Measurements from ENCODE around the gene OPRL1.

The OPRL1 gene

DNA sequence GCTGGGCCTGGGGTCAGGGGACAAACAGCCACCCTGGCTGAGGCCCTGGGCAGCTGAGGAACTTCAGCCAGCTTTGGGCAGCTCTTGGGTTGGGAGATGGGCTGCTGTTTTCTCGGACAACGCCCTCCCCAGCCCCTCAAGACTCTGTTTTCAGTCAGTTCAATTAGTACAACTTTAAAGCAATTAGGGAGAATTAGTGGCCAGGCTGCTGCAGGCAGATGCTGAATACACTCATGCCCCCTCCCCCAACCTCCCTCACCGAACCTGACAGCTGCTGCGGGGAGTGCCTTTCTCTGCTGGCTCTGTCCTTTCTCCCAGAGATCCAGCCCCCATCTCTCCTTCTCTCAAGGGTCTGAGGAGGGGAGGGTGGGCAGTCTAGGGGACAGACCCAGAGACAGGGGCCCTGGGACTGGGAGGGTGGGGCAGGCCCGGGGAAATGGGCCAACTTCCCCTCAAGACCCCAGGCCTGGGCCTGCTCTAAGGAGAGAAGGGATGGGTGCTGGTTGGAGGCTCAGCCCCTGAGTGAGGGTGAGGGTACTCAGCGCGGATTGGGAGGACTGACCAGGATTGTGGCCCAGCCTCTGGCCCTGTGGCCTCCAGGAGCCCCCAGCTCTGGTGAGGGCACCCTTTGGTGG lies 66.5 kb downstream of the OPRL1 start:
- DNase-seq: no peak

DNA sequence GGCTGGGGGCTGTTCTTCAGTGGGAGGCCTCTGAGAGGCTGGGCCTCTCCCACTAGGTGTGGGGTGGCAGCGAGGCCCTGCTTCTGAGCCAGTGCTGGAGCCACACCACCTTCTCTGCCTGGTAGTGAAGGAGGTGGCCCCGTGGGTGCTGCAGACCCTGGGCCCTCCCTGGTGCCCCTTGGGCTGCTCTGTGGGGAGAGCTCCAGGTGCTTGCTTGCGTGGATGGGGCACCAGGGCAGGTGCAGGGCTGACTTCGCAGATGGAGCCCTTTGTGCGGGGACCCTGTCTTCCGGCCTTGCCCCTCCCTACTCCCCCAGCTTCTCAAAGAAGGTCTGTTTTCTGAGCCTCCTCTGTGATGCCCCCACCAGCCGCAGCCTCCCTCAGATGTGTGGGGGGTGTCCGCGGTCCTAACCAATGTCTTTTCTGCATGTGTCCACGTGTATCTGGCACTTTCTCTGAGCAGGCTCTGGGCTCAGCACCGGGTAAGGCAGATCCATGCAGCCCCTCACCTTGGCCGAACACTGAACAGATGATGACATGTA lies 67.1 kb downstream of the OPRL1 start:
- DNase-seq: no peak

DNA sequence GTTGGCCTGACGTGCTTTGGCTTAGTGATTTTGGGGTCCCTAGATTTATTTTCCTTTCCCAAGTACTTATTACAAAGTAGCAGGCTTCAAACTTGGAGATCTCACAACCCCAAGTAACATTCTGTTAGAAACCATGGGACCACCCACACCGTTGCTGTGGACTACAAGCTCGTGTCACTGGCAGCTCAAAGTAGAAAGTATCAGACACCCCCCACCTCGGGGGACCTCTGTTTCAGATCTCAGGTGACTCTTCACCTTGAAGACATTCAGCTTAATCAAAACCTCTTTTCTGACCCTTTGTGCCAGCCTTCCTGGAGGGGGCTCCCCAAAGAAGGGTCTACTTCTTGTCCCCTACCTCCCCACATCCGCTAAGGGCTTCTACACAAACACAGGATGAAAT lies 68.7 kb downstream of the OPRL1 start:
- DNase-seq: no peak

DNA sequence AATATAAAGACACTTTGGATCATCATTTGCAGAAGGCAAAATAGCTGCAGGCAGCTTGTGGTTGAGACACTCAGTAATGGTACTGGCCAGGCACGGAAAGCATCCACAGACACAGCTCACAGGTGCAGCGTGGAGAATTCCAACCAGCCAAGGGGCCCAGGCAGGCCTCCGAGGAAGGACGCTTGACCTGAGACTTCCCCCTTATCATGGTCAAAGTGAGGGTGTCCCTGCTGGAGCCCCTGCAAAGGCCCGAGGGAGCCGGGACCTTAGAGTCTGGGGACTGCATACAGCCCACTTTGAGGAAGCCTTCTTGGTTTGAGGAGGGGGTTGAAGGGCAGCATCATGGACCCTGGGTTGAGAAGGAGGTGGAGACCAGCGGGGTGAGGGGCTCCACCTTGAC lies 69.3 kb downstream of the OPRL1 start:
- DNase-seq: no peak

DNA sequence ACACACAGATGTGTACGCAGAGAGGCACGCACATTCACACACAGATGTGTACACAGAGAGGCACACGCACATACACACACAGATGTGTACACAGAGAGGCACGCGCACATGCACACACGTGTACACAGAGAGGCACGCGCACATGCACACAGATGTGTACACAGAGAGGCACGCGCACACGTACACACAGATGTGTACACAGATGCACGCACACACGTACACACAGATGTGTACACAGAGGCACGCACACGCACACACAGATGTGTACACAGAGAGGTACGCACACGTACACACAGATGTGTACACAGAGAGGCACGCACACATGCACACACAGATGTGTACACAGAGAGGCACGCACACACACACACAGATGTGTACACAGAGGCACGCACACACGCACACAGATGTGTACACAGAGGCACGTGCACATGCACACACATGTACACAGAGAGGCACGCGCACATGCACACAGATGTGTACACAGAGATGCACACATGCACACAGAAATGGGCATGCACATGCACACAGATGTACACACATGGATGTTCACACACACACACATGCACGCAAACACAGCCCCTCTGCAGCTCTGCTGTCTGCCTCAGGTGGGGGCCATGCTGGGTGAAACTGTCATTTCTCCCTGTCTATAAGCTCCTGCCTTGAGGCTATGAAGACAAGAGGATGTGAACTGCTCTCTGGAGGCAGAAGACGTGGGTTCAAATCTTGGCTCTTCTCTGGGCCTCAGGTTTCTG lies 70.1 kb downstream of the OPRL1 start:
- DNase-seq: no peak

All from bone marrow (tissue), 2 donors.